DND-41 (cell line): ENCODE measurements around the gene NDRG3.

Experiments used
- CTCF ChIP-seq: IDR thresholded peaks from 2 replicates; pipeline ENCODE4 v1.5.1; 2012; ENCODE audit warnings: borderline replicate concordance, low read length, moderate library complexity, mild to moderate bottlenecking; ENCODE audit not compliant: poor library complexity, severe bottlenecking; ENCODE audit errors: extremely low read depth
- EZH2 ChIP-seq: IDR thresholded peaks from 3 replicates; pipeline ENCODE4 v1.6.1; 2012; ENCODE audit warnings: borderline replicate concordance, low read depth, mild to moderate bottlenecking, moderate library complexity, low read length, inconsistent platforms; ENCODE audit not compliant: severe bottlenecking

- no peak for TF ChIP-seq EZH2
- TF ChIP-seq CTCF: no peak
Measured at GRCh38 chr20:36786663-36787062, 40.8 kb upstream of the NDRG3 start.
